NCI-H2227 treated with DMSO at 0.1 percent for 48 hours (cell line): Measurements from ENCODE around the gene TMEM131L.
"Not testable (repeated sequence)": the region's sequence is repeated elsewhere in the genome, so short reads cannot be mapped to it uniquely, and the experiment has no call there.

Experiments used
- DNase-seq: peaks from one replicate; lab custom pipeline; 2025; lab: John Stamatoyannopoulos, UW

TMEM131L gene

DNA sequence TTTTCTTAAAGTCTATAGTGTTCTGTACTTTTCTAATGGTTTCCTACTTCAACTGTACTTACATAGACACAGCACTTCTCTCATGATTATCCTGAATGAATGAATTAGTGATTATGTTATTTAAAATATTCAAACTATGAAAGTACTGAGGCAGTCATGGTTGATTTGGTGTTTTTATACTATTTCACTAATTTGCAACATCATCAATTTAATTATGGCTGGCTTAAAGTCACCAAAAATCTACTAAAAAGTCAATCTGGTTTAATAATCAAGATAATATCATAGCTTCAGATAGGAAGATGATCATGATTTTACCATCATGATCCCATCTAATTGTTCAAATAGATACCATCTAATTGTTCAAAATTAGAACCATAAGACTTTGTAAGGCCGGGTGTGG, 16.8 kb upstream of the TMEM131L start:
- no peak for DNase-seq

DNA sequence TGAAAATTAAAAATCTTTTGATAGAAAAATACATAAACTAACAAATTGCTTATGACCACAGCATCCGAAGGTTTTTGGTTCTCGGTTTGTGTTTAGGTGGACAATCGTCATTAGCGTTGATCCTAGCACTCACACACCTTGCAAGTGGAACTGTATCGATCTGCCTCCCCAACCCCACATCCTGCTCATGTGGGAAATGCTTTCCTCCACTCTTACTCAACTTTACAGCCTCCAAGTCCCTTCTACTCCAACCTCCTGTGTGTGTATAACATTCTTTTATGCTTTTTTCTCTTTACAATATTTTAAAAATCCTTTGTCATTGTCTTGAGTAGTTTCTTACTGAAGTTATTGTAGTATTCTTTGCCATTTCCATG, 15.6 kb upstream of the TMEM131L start:
- DNase-seq, result no peak

GRCh38 chr4:153451145-153451544, 15.0 kb upstream of the TMEM131L start:
- not testable (repeated sequence) for DNase-seq

DNA sequence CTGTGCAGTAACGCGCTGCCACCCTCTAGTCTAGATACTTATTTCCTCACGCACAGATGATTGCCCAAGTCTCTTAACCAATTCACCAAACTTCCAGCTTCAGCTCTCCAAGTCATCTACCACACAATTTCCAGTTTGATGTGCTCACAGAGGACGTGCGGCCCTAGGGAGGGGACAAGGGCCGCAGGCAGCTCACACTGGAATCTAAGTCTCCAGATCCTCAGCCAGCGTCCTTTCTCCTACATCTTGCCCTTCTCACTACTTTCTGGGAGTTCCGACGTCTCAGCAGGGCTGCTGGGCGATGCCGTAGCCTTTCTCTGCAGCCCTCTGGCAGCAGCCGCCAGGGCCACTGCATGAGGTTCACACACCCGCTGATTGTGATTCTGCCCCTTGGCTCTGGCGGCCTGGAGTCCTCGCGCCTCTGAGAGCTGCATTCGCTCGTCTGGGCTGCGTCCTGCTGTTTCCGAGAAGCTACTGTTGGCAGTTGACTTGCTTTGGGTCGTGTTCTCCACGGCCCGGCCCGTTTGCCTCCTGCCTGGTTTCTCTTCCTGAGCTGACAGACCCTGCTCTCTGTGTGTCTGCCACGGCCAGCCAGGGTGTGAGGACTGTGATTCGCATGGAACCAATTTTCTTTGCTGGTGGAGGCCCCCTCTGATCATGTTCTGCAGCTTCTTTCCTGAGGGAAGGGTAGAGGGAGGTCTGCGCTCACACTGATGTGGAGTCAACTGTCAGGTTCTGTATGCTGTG, 14.1 kb upstream of the TMEM131L start:
- DNase-seq, result peak; percentile 0

- peak; percentile 12 for DNase-seq
Measured at GRCh38 chr4:153452658-153453378, 13.3 kb upstream of the TMEM131L start.

GRCh38 chr4:153453402-153453801, 12.8 kb upstream of the TMEM131L start:
- no peak for DNase-seq

DNA sequence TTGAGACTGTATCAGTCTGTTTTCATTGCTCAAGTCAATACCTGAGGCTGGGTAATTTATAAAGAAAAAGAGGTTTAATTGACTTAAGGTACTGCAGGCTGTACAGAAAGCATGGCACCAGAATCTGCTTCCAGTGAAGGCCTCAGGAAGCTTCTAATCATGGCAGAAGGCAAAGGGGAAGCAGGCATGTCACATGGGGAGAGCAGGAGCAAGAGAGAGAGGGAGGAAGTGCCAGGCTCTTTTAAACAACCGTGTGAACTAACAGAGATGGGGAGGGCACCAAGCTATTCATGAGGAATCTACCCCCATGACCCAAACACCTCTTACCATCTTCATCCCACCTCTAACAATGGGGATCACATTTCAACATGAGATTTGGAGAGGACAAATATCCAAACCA, 7.2 kb upstream of the TMEM131L start:
- DNase-seq, result no peak

GRCh38 chr4:153461549-153461948, 4.6 kb upstream of the TMEM131L start:
- DNase-seq, result not testable (repeated sequence)

DNA sequence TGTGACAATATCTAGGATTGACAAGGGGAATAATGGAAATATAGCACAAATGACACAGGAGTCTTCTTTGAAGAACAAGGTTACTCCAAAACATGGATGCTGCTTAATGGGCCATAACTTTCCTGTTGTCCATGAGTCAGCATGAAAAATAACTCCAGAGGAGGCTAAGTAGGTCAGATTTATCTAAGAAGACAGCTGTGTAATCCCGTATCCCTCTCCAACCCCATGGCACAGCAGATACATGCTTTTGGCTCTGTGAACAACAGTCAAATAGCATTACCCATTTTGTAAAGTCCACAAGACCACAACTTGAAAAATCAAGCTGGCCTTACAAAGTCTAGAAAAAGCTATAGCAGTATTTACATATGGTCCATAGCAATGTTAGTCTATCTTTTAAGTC, 2.1 kb upstream of the TMEM131L start:
- no peak for DNase-seq

DNA sequence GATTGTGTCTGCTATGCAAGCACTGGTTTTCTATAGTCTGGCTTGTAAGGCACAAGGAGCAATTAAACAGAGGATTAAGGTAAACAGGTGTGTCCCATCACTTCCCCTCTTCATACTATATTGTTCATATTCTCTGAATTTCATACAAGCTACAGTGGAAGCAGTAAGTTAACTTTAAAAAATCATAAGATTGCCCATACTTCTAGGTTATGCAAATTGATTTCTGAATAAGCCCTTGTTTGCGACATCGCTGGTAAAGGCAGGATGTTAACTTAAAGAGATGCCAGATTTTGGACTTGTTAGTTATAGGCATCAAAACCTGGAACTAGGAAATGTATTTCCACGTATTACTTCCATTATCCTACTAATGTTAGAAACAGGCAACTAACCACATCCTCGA, 1.0 kb upstream of the TMEM131L start:
- no peak for DNase-seq

DNA sequence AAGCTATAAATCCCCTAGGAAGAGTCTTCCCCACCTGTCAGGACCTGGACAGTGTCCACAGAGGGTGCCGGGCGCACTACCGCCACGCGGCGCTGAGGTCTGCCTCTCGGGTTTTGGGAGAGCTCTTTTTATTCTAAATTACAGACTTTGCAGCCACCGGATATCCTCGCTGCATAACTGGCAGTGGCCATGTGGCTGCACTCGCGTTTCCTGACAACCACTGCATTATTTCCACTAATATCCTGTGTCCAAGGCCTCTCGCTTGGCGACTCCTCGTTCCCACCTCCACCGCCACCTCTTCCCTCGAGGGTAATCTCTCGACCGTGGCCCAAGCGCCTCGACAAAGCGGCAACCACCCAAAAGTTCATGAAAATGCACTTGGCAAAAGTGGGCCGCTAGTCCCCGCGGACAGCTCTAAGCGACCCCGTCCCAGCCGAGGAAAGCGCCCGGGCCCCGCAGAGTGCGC, 512 bp upstream of the TMEM131L start:
- DNase-seq, result peak; percentile 24

- DNase-seq, result peak; percentile 47
Measured at GRCh38 chr4:153466949-153467896, 1.1 kb downstream of the TMEM131L start.

DNA sequence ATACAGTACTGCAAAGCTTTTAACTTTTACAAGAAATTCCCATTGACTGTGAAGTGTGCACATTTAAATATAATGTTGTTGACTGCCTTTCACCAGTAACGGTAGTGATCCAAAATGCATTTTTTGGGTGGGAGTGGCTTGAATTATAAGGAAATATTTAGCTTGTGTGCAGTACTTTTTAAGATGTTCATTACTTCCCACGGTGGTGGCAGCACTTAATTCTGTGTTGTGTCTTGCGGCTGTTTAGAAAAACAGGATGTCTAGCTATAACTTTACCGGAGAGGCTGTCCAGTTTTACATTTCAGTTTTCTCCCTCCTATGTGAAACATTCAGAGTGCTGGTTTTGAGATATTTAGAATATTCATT, 1.7 kb downstream of the TMEM131L start:
- DNase-seq, result no peak

DNA sequence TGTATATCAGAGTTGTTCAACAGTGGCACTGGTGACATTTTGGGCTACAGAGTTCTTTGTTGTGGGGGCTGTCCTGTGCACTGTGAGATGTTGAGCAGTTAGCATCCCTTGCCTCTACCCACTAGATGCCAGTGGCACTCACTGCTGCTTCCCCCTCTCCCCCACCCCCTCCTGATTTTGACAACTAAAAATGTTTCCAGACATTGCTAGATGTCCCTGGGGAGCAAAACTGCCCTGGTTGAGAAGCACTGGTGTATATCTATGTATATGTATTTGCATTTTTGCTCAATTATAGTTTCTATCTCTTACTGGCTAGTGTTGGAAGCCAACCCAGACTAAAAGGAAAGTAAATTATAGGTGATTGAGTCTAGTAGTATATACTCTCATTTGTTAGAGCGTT, 2.4 kb downstream of the TMEM131L start:
- no peak for DNase-seq

- no peak for DNase-seq
Measured at GRCh38 chr4:153469031-153469430, 2.9 kb downstream of the TMEM131L start.

DNA sequence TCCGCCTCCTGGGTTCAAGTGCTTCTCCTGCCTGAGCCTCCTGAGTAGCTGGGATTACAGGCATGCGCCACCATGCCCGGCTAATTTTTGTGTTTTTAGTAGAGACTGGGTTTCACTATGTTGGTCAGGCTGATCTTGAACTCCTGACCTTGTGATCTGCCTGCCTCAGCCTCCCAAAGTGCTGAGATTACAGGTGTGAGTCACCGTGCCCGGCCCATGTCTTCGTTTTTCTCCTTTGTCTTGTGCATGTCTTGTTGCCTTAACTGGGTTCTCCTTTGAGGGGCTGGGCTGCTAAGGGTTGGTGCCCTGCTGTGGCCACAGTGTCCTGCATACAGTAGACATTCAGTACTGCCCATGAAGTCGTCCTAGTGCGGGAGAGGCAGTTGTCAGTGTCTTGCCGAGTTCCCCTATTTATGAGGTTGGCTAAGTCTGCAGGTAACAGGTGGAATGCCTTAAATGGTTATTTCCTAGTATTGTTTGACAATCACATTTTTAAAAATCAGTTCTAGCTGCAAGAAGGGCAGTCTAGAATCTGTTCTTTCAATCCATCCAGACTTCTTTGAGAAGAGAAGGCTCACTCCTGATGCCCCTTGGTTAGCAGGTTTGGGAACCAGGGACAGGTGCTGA, 5.0 kb downstream of the TMEM131L start:
- DNase-seq, result not testable (repeated sequence)

- DNase-seq, result no peak
Measured at GRCh38 chr4:153471698-153472093, 5.5 kb downstream of the TMEM131L start.

DNA sequence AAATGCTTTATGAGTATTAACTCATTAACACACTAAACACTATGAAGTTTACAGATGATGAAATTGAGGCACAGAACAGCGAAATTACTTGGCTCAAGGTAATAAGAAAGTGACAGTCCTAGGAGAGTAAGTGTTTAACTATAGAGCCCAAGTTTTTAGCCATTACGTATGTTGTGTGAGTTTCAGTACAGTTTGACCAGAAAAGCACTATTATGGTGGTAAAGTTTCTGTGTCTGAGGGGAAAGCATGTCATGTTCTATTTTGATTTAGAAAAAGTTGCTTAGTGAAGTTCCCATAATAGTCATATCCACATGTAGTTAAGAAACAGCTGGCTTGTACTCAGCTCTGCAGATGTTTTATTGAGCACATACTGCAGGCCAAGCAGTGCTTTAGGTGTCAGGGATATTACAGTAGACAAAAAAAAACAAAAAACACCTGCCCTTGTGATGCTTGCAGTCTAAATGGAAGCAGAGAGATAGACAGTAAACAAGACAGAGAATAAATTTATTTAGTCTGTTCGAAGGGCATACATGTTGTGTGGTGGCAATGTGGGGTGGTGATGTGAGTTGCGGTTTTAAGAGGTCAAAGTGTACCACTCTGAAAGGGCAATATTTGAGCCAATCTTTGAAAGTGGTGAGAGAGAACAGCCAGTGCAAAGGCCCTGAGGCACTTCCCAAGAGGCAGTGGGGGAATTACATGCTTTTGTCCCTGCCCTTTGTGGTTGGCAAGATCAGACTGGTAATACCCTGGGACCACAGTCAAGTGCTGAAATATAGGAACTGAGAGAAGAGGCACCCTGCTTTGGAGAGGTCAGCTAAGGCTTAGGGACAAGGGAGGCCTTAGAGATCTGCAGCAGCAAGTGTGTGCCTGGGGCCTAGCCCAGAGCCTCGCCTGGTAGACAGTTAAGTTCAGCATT, 6.2 kb downstream of the TMEM131L start:
- no peak for DNase-seq

- DNase-seq, result no peak
Measured at GRCh38 chr4:153474251-153474650, 8.1 kb downstream of the TMEM131L start.

DNA sequence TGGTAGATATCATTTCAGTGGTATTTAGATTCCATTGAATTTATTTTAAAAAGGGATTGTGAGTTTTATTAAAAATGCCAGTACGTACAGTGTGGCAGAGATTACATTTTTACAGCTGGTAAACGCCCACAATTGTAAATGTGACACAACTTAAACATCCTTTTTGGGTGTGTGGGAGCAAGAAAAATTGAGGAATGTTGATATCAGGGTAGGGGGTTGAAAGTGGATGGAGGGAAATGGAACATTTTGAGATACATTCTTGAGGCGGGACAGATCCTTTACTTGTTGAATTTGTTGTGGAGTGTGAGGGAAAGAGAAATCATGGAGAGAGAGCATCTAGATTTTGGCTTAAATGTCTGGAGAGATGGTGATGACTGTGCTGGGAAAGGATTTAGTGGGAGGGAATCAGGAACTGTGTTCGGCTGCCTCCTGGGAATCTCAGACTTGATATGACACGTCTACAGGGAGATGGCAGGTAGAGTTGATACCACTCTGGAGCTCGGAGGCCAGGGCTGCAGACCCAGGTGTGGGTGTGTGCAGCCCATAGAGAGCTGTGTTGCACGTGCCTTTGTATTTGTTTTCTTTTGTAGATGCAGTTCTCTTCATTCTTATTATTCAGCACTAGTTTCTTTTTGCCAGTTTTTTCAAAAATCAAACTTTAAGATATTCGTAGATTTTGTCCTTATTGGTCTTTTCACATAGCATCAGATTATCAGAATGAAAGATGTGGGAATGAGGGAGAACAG, 10.8 kb downstream of the TMEM131L start:
- no peak for DNase-seq
